Measurements from ENCODE around the gene TCAIM.
"Not testable (repeated sequence)": the region's sequence is repeated elsewhere in the genome, so short reads cannot be mapped to it uniquely, and the experiment has no call there.

TCAIM gene

GRCh38 chr3:44415421-44415820, 76.9 kb downstream of the TCAIM start:
- no peak for DNase-seq (ENCODE audit: low read depth in 2 of 2)

- DNase-seq (ENCODE audit: low read depth in 2 of 2): no peak
These were observed 77.8 kb downstream of the TCAIM start for GRCh38 chr3:44416031-44417030.

GRCh38 chr3:44418118-44418517, 79.6 kb downstream of the TCAIM start:
- not testable (repeated sequence) for DNase-seq (ENCODE audit: low read depth in 2 of 2)

- no peak for DNase-seq (ENCODE audit: low read depth in 2 of 2)
These were observed 80.0 kb downstream of the TCAIM start for GRCh38 chr3:44418549-44418948.

- DNase-seq (ENCODE audit: low read depth in 2 of 2): no peak
These were observed 80.8 kb downstream of the TCAIM start for GRCh38 chr3:44419116-44419922.

- DNase-seq (ENCODE audit: low read depth in 2 of 2): no peak
These were observed 81.5 kb downstream of the TCAIM start for GRCh38 chr3:44419923-44420650.

GRCh38 chr3:44420676-44421075, 82.1 kb downstream of the TCAIM start:
- no peak for DNase-seq (ENCODE audit: low read depth in 2 of 2)

- DNase-seq (ENCODE audit: low read depth in 2 of 2): no peak
These were observed 82.7 kb downstream of the TCAIM start for GRCh38 chr3:44421280-44421679.

GRCh38 chr3:44424758-44425157, 86.2 kb downstream of the TCAIM start:
- DNase-seq (ENCODE audit: low read depth in 2 of 2): no peak

GRCh38 chr3:44427683-44428082, 89.1 kb downstream of the TCAIM start:
- no peak for DNase-seq (ENCODE audit: low read depth in 2 of 2)

- DNase-seq (ENCODE audit: low read depth in 2 of 2): no peak
These were observed 90.3 kb downstream of the TCAIM start for GRCh38 chr3:44428910-44429309.

- no peak for DNase-seq (ENCODE audit: low read depth in 2 of 2)
These were observed 90.9 kb downstream of the TCAIM start for GRCh38 chr3:44429459-44429858.

GRCh38 chr3:44430466-44430865, 91.9 kb downstream of the TCAIM start:
- no peak for DNase-seq (ENCODE audit: low read depth in 2 of 2)

- DNase-seq (ENCODE audit: low read depth in 2 of 2): no peak
These were observed 96.4 kb downstream of the TCAIM start for GRCh38 chr3:44434834-44435510.

- DNase-seq (ENCODE audit: low read depth in 2 of 2): no peak
These were observed 97.6 kb downstream of the TCAIM start for GRCh38 chr3:44436181-44436580.

- no peak for DNase-seq (ENCODE audit: low read depth in 2 of 2)
These were observed 99.2 kb downstream of the TCAIM start for GRCh38 chr3:44437800-44438199.

GRCh38 chr3:44439499-44440295, 101.1 kb downstream of the TCAIM start:
- peak; percentile 23 to 27 for DNase-seq (ENCODE audit: low read depth in 2 of 2)

GRCh38 chr3:44442596-44443309, 104.2 kb downstream of the TCAIM start:
- DNase-seq (ENCODE audit: low read depth in 2 of 2): no peak

GRCh38 chr3:44444437-44444836, 105.9 kb downstream of the TCAIM start:
- DNase-seq (ENCODE audit: low read depth in 2 of 2): no peak
